H9 (cell line): ENCODE results near the gene CPA4. TPM values are rescaled to one million over a fixed set of nuclear protein-coding genes. Genes with fewer than 3 reads are reported as not detected.

ENCODE experiments used
- DNase-seq: peaks from one replicate; pipeline ENCODE4 v3.0.0-alpha.2; 2017
- H2AFZ ChIP-seq: one replicate; pipeline ENCODE4 v1.6.1; 2013; ENCODE audit warnings: mild to moderate bottlenecking, low read length, control low read depth, moderate library complexity
- H2AK5ac ChIP-seq: 2 replicates; pipeline ENCODE4 v1.6.1; 2013; ENCODE audit warnings: low read length, control low read depth, mixed read lengths; ENCODE audit not compliant: insufficient read length
- H2BK120ac ChIP-seq: one replicate; pipeline ENCODE4 v1.6.1; 2013; ENCODE audit warnings: low read depth, mild to moderate bottlenecking, low read length, control low read depth, inconsistent platforms; ENCODE audit not compliant: poor library complexity, severe bottlenecking
- H2BK12ac ChIP-seq: 2 replicates; pipeline ENCODE4 v1.6.1; 2013; ENCODE audit warnings: low read length, control low read depth, mixed read lengths, low read depth; ENCODE audit not compliant: insufficient read length
- H2BK15ac ChIP-seq: 2 replicates; pipeline ENCODE4 v1.6.1; 2013; ENCODE audit warnings: low read depth, low read length, control low read depth
- H2BK20ac ChIP-seq: one replicate; pipeline ENCODE4 v1.6.1; 2013; ENCODE audit warnings: low read depth, mild to moderate bottlenecking, low read length, control low read depth, inconsistent platforms; ENCODE audit not compliant: poor library complexity, severe bottlenecking
- H2BK5ac ChIP-seq: 2 replicates; pipeline ENCODE4 v1.6.1; 2013; ENCODE audit warnings: low read length, control low read depth, mixed read lengths; ENCODE audit not compliant: insufficient read length
- H3K14ac ChIP-seq: 2 replicates; pipeline ENCODE4 v1.6.1; 2013; ENCODE audit warnings: low read length, control low read depth; ENCODE audit not compliant: insufficient read depth
- H3K18ac ChIP-seq: 2 replicates; pipeline ENCODE4 v1.6.1; 2013; ENCODE audit warnings: low read depth, mild to moderate bottlenecking, mixed read lengths, low read length, control low read depth; ENCODE audit not compliant: insufficient read length
- H3K23ac ChIP-seq: 2 replicates; pipeline ENCODE4 v1.6.1; 2013; ENCODE audit warnings: low read length, control low read depth, mixed read lengths, low read depth; ENCODE audit not compliant: insufficient read length
- H3K23me2 ChIP-seq: 2 replicates; pipeline ENCODE4 v1.6.1; 2013; ENCODE audit warnings: low read depth, mild to moderate bottlenecking, mixed read lengths, low read length, control low read depth; ENCODE audit not compliant: insufficient read length, poor library complexity, severe bottlenecking
- H3K27ac ChIP-seq: 2 replicates; pipeline ENCODE4 v1.5.1; 2013; ENCODE audit warnings: low read length, control low read depth, mixed read lengths, low read depth; ENCODE audit not compliant: insufficient read length
- H3K27me3 ChIP-seq: 2 replicates; pipeline ENCODE4 v1.6.1; 2013; ENCODE audit warnings: low read length, control low read depth, inconsistent platforms; ENCODE audit not compliant: insufficient read depth
- H3K4ac ChIP-seq: 2 replicates; pipeline ENCODE4 v1.6.1; 2013; ENCODE audit warnings: low read depth, mild to moderate bottlenecking, control low read depth, inconsistent platforms, low read length, moderate library complexity
- H3K4me1 ChIP-seq: 2 replicates; pipeline ENCODE4 v1.6.1; 2013; ENCODE audit warnings: low read length, control low read depth, inconsistent platforms; ENCODE audit not compliant: insufficient read depth
- H3K4me2 ChIP-seq: 2 replicates; pipeline ENCODE4 v1.6.1; 2013; ENCODE audit warnings: low read length, control low read depth, mixed read lengths; ENCODE audit not compliant: insufficient read length, insufficient read depth
- H3K56ac ChIP-seq: 2 replicates; pipeline ENCODE4 v1.6.1; 2013; ENCODE audit warnings: low read depth, mild to moderate bottlenecking, mixed read lengths, low read length, control low read depth; ENCODE audit not compliant: insufficient read length
- H3K79me1 ChIP-seq: 2 replicates; pipeline ENCODE4 v1.6.1; 2013; ENCODE audit warnings: low read depth, mild to moderate bottlenecking, moderate library complexity, low read length, control low read depth, inconsistent platforms; ENCODE audit not compliant: insufficient read depth, poor library complexity, severe bottlenecking
- H3K79me2 ChIP-seq: 2 replicates; pipeline ENCODE4 v1.6.1; 2013; ENCODE audit warnings: low read length, control low read depth, inconsistent platforms; ENCODE audit not compliant: insufficient read depth
- H3K9ac ChIP-seq: 2 replicates; pipeline ENCODE4 v1.6.1; 2013; ENCODE audit warnings: low read length, control low read depth, mixed read lengths; ENCODE audit not compliant: insufficient read length; ENCODE audit errors: extremely low read depth
- H3K9me3 ChIP-seq: one replicate; pipeline ENCODE4 v1.6.1; 2013; ENCODE audit warnings: low read depth, low read length, inconsistent platforms; ENCODE audit not compliant: control insufficient read depth
- H3T11ph ChIP-seq: one replicate; pipeline ENCODE4 v1.6.1; 2013; ENCODE audit warnings: mild to moderate bottlenecking, low read length, control low read depth, inconsistent platforms
- H4K20me1 ChIP-seq: one replicate; pipeline ENCODE4 v1.6.1; 2013; ENCODE audit not compliant: control insufficient read depth, insufficient read length, insufficient read depth
- H4K5ac ChIP-seq: 2 replicates; pipeline ENCODE4 v1.6.1; 2013; ENCODE audit warnings: low read depth, mild to moderate bottlenecking, mixed read lengths, low read length, control low read depth; ENCODE audit not compliant: insufficient read length
- H4K8ac ChIP-seq: replicated peaks from 2 replicates; pipeline ENCODE4 v1.6.1; 2013; ENCODE audit warnings: low read length, control low read depth, mixed read lengths, low read depth; ENCODE audit not compliant: insufficient read length
- H4K91ac ChIP-seq: 2 replicates; pipeline ENCODE4 v1.6.1; 2013; ENCODE audit warnings: low read depth, mild to moderate bottlenecking, moderate library complexity, mixed read lengths, low read length, control low read depth; ENCODE audit not compliant: insufficient read length
- H3K27ac Mint-ChIP-seq, 3 experiments: 2 replicates in 2 of 3; 3 replicates in 1 of 3; pipeline ENCODE4 v1.8.0; 2020 to 2021; ENCODE audit warnings: mixed read lengths in 3 of 3, mild to moderate bottlenecking in 1 of 3, moderate library complexity in 1 of 3
- H3K27me3 Mint-ChIP-seq: 2 replicates; pipeline ENCODE4 v1.8.0; 2021; ENCODE audit warnings: low read depth, mild to moderate bottlenecking, moderate library complexity, mixed read lengths
- H3K36me3 Mint-ChIP-seq, 3 experiments: 2 replicates in 2 of 3; 3 replicates in 1 of 3; pipeline ENCODE4 v1.8.0; 2020 to 2021; ENCODE audit warnings: low read depth in 3 of 3, mixed read lengths in 3 of 3; ENCODE audit not compliant: insufficient read depth in 1 of 3
- H3K4me1 Mint-ChIP-seq, 2 experiments: 2 replicates each; pipeline ENCODE4 v1.8.0; 2020; ENCODE audit warnings: mixed read lengths in 2 of 2
- H3K4me3 Mint-ChIP-seq, 2 experiments: 2 replicates in 1 of 2; 3 replicates in 1 of 2; pipeline ENCODE4 v1.8.0; 2020 to 2021; ENCODE audit warnings: mild to moderate bottlenecking in 2 of 2, mixed read lengths in 2 of 2, moderate library complexity in 1 of 2
- H3K9me3 Mint-ChIP-seq, 2 experiments: 2 replicates in 1 of 2; 3 replicates in 1 of 2; pipeline ENCODE4 v1.8.0; 2020; ENCODE audit warnings: mild to moderate bottlenecking in 2 of 2, mixed read lengths in 2 of 2, moderate library complexity in 1 of 2
- CTCF ChIP-seq: fragments of 200-600 bp; sonication (generic); conservative IDR thresholded peaks from 3 replicates; pipeline ENCODE4 v1.8.0; 2021; ENCODE audit warnings: antibody characterized with exemption, mild to moderate bottlenecking
- WGBS: extraction: QIAGEN DNeasy Blood & Tissue Kit; methylation state at CpG from one replicate; pipeline ENCODE4 v1.1.7; 2013; ENCODE audit warnings: missing lambda C conversion rate, low lambda C conversion rate, mixed read lengths; ENCODE audit not compliant: insufficient read length; ENCODE audit errors: extremely low coverage; 5-methylcytosine and 5-hydroxymethylcytosine counted together
- total RNA-seq: library from RNA; stranded (reverse); gene quantifications from 2 replicates; pipeline ENCODE4 v1.2.1, GENCODE V29; 2021

Gene CPA4
- total RNA-seq, 1 experiment from 2014 or later = not detected

- DNase-seq = no peak
- Histone ChIP-seq H2BK15ac (no peak overlapping the region), H2BK5ac (no peak overlapping the region), H4K91ac (no peak overlapping the region), H3K14ac (no peak overlapping the region), H4K8ac (no peak overlapping the region), H2BK120ac (no peak overlapping the region), H3T11ph (no peak overlapping the region), H3K4me2 (no peak overlapping the region), H3K56ac (no peak overlapping the region), H2AFZ (no peak overlapping the region), H3K9ac (no peak overlapping the region), H2BK20ac (no peak overlapping the region), H3K23ac (no peak overlapping the region), H3K79me2 (no peaks in the 10 kb centered on the region), H4K5ac (no peak overlapping the region), H4K20me1 (no peaks in the 10 kb centered on the region), H3K4me1 (no peaks in the 10 kb centered on the region; the same call in 1 of the 2 replicates), H2AK5ac (no peak overlapping the region), H3K79me1 (no peaks in the 10 kb centered on the region), H3K27ac (no peak overlapping the region), H3K18ac (no peak overlapping the region), H3K27me3 (no peaks in the 10 kb centered on the region), H3K9me3 (no peaks in the 10 kb centered on the region), H3K23me2 (no peaks in the 10 kb centered on the region), H3K4ac (no peak overlapping the region), H2BK12ac (no peak overlapping the region)
- Mint-ChIP-seq H3K27me3 (peaks cover 8% of the 10 kb centered on the region), H3K4me3 (no peak overlapping the region), H3K4me1 (peaks cover 52 to 54% of the 10 kb centered on the region in 2 experiments), H3K9me3 (peaks cover 5 to 14% of the 10 kb centered on the region in 2 experiments; a peak in 4 of 5 replicates), H3K27ac (no peak overlapping the region), H3K36me3 (peaks cover 2 to 15% (median 12%) of the 10 kb centered on the region in 3 experiments; a peak in 6 of 7 replicates)
- TF ChIP-seq CTCF = no peak
- WGBS = no CpG with 5 or more reads among the region's 2 CpGs
Observed at GRCh38 chr7:130263130-130263529, 29.8 kb upstream of the CPA4 start.
